HUDEP-2 (cell line): ENCODE results near the gene AAK1.
"Not testable (repeated sequence)": the region's sequence is repeated elsewhere in the genome, so short reads cannot be mapped to it uniquely, and the experiment has no call there.

Experiments
- DNase-seq, 76 experiments: peaks; one replicate each; lab custom pipeline; 2025; ENCODE audit not compliant: unreplicated experiment in 76 of 76; lab: John Stamatoyannopoulos, UW

Gene AAK1

GRCh38 chr2:69419111-69419510, 224.4 kb downstream of the AAK1 start:
- not testable (repeated sequence) for DNase-seq

- DNase-seq = no peak
These were observed 227.4 kb downstream of the AAK1 start for GRCh38 chr2:69416147-69416546.
